DOHH2 (cell line): ENCODE data around the gene EEA1.

Experiments
- H3F3A ChIP-seq: fragments of 200-600 bp; sonication (generic), shearing (Covaris generic); 2 replicates; pipeline ENCODE4 v1.6.0; 2016; ENCODE audit warnings: antibody characterized with exemption, mild to moderate bottlenecking; ENCODE audit not compliant: control insufficient read depth, insufficient read depth
- H3K27ac ChIP-seq: fragments of 200-600 bp; sonication (generic); 2 replicates; pipeline ENCODE4 v1.5.1; 2014; ENCODE audit warnings: low read depth, mild to moderate bottlenecking, low read length, moderate library complexity
- H3K27me3 ChIP-seq: fragments of 200-600 bp; sonication (generic); 2 replicates; pipeline ENCODE4 v1.6.1; 2014; ENCODE audit warnings: mild to moderate bottlenecking, low read length, mixed read lengths; ENCODE audit not compliant: control insufficient read depth
- H3K36me3 ChIP-seq: fragments of 200-600 bp; sonication (generic); 2 replicates; pipeline ENCODE4 v1.6.1; 2014; ENCODE audit warnings: mild to moderate bottlenecking, low read length, moderate library complexity, mixed read lengths; ENCODE audit not compliant: control insufficient read depth
- H3K4me1 ChIP-seq: fragments of 200-600 bp; sonication (generic); 2 replicates; pipeline ENCODE4 v1.6.1; 2014; ENCODE audit warnings: mild to moderate bottlenecking, low read length, mixed read lengths; ENCODE audit not compliant: control insufficient read depth
- H3K4me2 ChIP-seq: fragments of 200-600 bp; sonication (generic); 2 replicates; pipeline ENCODE4 v1.6.0; 2014; ENCODE audit warnings: mild to moderate bottlenecking, low read length, moderate library complexity
- H3K4me3 ChIP-seq: fragments of 200-600 bp; sonication (generic); 2 replicates; pipeline ENCODE4 v1.5.1; 2014; ENCODE audit warnings: mild to moderate bottlenecking, low read length, mixed read lengths
- H3K79me2 ChIP-seq: fragments of 200-600 bp; sonication (generic); 2 replicates; pipeline ENCODE4 v1.6.1; 2014; ENCODE audit warnings: mild to moderate bottlenecking, low read length, mixed read lengths; ENCODE audit not compliant: control insufficient read depth
- H3K9me2 ChIP-seq: fragments of 200-600 bp; sonication (generic); replicated peaks from 2 replicates; pipeline ENCODE4 v1.6.1; 2014; ENCODE audit warnings: mild to moderate bottlenecking, low read length, mixed read lengths; ENCODE audit not compliant: control insufficient read depth
- H3K9me3 ChIP-seq: fragments of 200-600 bp; sonication (generic); 2 replicates; pipeline ENCODE4 v1.6.1; 2014; ENCODE audit warnings: antibody characterized with exemption, low read length, mixed read lengths; ENCODE audit not compliant: control insufficient read depth, insufficient read depth
- H4K20me1 ChIP-seq: fragments of 200-600 bp; sonication (generic); 2 replicates; pipeline ENCODE4 v1.6.0; 2014; ENCODE audit warnings: low read depth, mild to moderate bottlenecking, antibody characterized with exemption, low read length, moderate library complexity; ENCODE audit not compliant: control insufficient read depth, insufficient read depth
- EZH2phosphoT487 ChIP-seq: fragments of 200-600 bp; sonication (generic); IDR thresholded peaks from 2 replicates; pipeline ENCODE4 v1.6.1; 2017; ENCODE audit warnings: borderline replicate concordance, mild to moderate bottlenecking, antibody characterized with exemption, low read length, moderate library complexity, mixed read lengths
- TF ChIP-seq, protein P1 (sequence below): fragments of 200-600 bp; sonication (generic); IDR thresholded peaks from one replicate; pipeline ENCODE4 v1.5.1; 2014; ENCODE audit warnings: antibody characterized with exemption, mild to moderate bottlenecking, low read depth, low read length; ENCODE audit not compliant: poor library complexity, severe bottlenecking

The EEA1 gene

DNA sequence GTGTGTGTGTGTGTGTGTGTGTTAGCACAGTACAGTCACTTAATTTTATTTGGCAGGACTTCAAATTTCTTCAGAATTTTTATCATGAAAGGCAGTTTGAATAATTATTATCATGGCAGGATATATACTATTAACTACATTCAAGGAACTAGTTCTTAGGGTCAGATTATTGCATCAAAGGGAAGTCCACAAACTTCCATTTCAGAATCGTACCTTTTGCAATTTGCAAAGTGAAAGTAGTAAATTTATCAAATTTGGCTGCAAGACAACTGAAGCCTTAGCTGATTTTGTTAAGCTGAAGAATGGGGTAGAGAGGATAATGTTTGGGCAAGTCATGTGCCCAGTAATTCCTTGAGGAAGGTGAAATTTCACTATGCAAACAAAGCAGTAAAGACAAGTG lies 158.1 kb downstream of the EEA1 start:
- Histone ChIP-seq H4K20me1 (no peaks in the 10 kb centered on the region), H3K9me2 (no peaks in the 10 kb centered on the region), H3K27me3 (no peaks in the 10 kb centered on the region), H3K27ac (no peak overlapping the region), H3K36me3 (peaks cover 4% of the 10 kb centered on the region; the same call in 1 of the 2 replicates), H3K9me3 (no peaks in the 10 kb centered on the region), H3K4me3 (no peak overlapping the region), H3K4me2 (no peak overlapping the region), H3K79me2 (no peaks in the 10 kb centered on the region), H3K4me1 (peaks cover 3% of the 10 kb centered on the region; the same call in 1 of the 2 replicates), H3F3A (no peaks in the 10 kb centered on the region)
- TF ChIP-seq, protein P1, sequence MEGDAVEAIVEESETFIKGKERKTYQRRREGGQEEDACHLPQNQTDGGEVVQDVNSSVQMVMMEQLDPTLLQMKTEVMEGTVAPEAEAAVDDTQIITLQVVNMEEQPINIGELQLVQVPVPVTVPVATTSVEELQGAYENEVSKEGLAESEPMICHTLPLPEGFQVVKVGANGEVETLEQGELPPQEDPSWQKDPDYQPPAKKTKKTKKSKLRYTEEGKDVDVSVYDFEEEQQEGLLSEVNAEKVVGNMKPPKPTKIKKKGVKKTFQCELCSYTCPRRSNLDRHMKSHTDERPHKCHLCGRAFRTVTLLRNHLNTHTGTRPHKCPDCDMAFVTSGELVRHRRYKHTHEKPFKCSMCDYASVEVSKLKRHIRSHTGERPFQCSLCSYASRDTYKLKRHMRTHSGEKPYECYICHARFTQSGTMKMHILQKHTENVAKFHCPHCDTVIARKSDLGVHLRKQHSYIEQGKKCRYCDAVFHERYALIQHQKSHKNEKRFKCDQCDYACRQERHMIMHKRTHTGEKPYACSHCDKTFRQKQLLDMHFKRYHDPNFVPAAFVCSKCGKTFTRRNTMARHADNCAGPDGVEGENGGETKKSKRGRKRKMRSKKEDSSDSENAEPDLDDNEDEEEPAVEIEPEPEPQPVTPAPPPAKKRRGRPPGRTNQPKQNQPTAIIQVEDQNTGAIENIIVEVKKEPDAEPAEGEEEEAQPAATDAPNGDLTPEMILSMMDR = no peak
- TF ChIP-seq EZH2phosphoT487 = no peak

DNA sequence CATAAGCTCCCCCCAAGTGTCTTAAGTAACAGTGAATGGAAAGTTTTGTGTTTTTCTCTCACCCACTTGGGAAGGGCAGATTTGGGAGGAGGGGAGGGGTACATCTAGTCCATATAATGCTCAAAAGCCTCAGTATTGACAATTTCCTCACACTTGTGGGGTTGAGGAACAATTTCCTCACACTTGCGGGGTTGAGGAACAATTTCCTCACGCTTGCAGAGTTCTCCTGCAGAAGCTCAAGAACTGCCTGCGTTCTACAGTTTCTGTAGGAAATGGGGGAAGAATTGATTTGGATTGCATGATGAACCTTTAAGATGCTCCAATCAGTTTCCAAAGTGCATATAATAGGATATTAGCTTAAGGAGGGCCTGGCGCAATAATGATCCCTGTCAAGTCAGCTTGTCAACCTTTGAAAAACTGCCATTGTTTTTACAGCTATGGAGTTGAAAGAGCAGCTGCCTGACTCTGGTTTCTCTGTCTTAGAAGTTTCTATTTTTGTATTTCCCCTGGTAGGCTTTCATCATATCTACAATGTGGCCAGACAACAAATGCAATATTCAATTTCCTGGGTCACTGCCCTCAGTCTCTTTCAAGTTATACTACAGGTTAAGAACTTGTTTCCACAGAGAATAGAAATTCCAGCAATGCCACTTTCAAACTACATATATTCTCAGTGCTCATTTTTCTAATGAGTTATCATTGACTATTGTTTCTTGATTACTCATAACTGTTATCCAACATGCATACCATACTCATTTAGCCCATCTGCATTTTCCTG lies 159.8 kb downstream of the EEA1 start:
- H3K27ac ChIP-seq = no peak overlapping the region
- H4K20me1 ChIP-seq = no peaks in the 10 kb centered on the region
- H3F3A ChIP-seq = no peaks in the 10 kb centered on the region
- no peaks in the 10 kb centered on the region for H3K79me2 ChIP-seq
- H3K4me2 ChIP-seq = no peak overlapping the region
- no peaks in the 10 kb centered on the region for H3K36me3 ChIP-seq
- H3K4me3 ChIP-seq = no peak overlapping the region
- TF ChIP-seq EZH2phosphoT487 = no peak
- TF ChIP-seq, protein P1 = no peak
- H3K9me2 ChIP-seq = no peaks in the 10 kb centered on the region
- H3K9me3 ChIP-seq = no peaks in the 10 kb centered on the region
- no peaks in the 10 kb centered on the region for H3K27me3 ChIP-seq
- peaks cover 3% of the 10 kb centered on the region; the same call in 1 of the 2 replicates for H3K4me1 ChIP-seq

DNA sequence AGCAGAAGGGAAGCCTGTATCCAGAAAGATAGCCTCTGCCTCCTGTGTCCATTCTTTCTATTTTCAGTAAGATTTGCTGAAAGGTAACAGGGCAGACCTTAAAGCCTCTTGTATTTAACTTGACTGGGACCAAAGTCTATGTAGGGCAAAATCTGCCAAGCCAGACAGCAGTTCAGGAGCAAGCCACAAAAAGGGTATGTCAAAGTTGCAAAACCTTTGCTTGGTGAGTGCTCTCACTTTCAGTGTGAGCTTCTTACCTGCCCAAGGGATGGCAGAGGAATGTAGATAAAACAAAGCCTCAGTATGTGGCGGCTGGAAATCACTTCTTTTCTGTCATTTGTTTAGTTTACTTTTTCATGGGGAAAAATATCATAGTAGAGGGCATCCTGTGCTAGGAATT lies 163.2 kb downstream of the EEA1 start:
- Histone ChIP-seq H4K20me1 (no peaks in the 10 kb centered on the region), H3K9me3 (no peaks in the 10 kb centered on the region), H3K36me3 (no peaks in the 10 kb centered on the region), H3K27ac (no peak overlapping the region), H3K79me2 (no peaks in the 10 kb centered on the region), H3K27me3 (peaks cover 4% of the 10 kb centered on the region), H3K4me2 (no peak overlapping the region), H3K4me3 (no peak overlapping the region), H3K4me1 (peaks cover 3% of the 10 kb centered on the region; the same call in 1 of the 2 replicates), H3K9me2 (no peaks in the 10 kb centered on the region), H3F3A (no peaks in the 10 kb centered on the region)
- TF ChIP-seq, protein P1 = no peak
- no peak for TF ChIP-seq EZH2phosphoT487
